Upper lobe of right lung (tissue), 1 donor: ENCODE measurements around the gene BTK. TPM values are rescaled to one million over a fixed set of nuclear protein-coding genes. Genes with fewer than 3 reads are reported as not detected.

Experiments
- ATAC-seq: fragments of 200-7000 bp; cut with Tn5 transposase; one replicate; pipeline ENCODE4 v1.9.1; 2020; ENCODE audit warnings: mild to moderate bottlenecking, moderate library complexity
- DNase-seq: peaks from one replicate; pipeline ENCODE4 v3.0.0-alpha.2; 2020
- H3K27ac ChIP-seq: fragments of 200-600 bp; one replicate; pipeline ENCODE4 v1.8.0; 2022
- H3K27me3 ChIP-seq: fragments of 200-600 bp; one replicate; pipeline ENCODE4 v1.8.0; 2022; ENCODE audit warnings: mild to moderate bottlenecking
- H3K36me3 ChIP-seq: fragments of 200-600 bp; one replicate; pipeline ENCODE4 v1.8.0; 2022
- H3K4me1 ChIP-seq: fragments of 200-600 bp; one replicate; pipeline ENCODE4 v1.8.0; 2022
- H3K4me3 ChIP-seq: fragments of 200-600 bp; one replicate; pipeline ENCODE4 v1.8.0; 2022; ENCODE audit warnings: mild to moderate bottlenecking
- H3K9me3 ChIP-seq: fragments of 200-600 bp; one replicate; pipeline ENCODE4 v1.8.0; 2022
- intact Hi-C: fragments of 100-400 bp; cut with DNase I; formaldehyde crosslinking; loops from one replicate; pipeline ENCODE4 v1.11.0; 2022
- total RNA-seq: library from RNA; stranded (reverse); fragmentation: NEBNext Ultra II Directional; extraction: Animal tissue kit (Norgen Biotek cat#: 25700); gene quantifications from one replicate; pipeline ENCODE4 v1.2.1, GENCODE V29; 2021
- TF ChIP-seq, protein P1 (sequence below): fragments of 200-600 bp; IDR thresholded peaks from one replicate; pipeline ENCODE4 v1.8.0; 2022; ENCODE audit warnings: antibody characterized with exemption
- donor health status: DM: no; HTN: yes; CAD: no; lungs with severe emphysema.

The BTK gene
- total RNA-seq, 1 donor from 2014 or later, result 34.1 TPM

DNA sequence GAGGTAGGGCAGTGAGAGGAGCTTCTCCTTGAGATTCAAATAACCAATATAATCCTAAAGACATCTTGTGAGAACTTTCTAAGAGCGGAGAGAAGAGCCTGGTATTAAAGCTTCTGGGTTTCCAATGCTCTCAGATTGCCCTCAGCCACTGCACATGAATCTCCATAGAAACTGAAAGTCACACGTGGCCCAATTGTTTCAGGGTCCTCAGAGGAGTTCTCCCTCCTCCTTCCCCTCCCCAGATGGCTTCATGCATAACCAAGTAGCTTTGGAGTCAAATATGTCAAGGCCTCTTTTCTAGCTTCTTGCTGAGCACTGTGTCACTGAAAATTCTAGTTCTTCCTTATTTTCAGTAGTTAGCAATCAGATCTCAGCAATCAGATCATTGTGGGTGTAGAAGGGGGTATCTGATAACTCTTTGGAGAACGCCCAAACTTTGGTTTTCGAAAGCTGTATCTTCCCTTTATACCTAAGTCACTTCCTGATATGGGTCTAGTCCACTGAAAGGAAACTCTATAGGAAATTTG is 2.2 kb downstream of the BTK start:
- Histone ChIP-seq H3K9me3 (no peaks in the 10 kb centered on the region), H3K27ac (no peak overlapping the region), H3K36me3 (no peaks in the 10 kb centered on the region), H3K4me1 (no peaks in the 10 kb centered on the region), H3K27me3 (no peaks in the 10 kb centered on the region), H3K4me3 (no peak overlapping the region)
- TF ChIP-seq, protein P1, sequence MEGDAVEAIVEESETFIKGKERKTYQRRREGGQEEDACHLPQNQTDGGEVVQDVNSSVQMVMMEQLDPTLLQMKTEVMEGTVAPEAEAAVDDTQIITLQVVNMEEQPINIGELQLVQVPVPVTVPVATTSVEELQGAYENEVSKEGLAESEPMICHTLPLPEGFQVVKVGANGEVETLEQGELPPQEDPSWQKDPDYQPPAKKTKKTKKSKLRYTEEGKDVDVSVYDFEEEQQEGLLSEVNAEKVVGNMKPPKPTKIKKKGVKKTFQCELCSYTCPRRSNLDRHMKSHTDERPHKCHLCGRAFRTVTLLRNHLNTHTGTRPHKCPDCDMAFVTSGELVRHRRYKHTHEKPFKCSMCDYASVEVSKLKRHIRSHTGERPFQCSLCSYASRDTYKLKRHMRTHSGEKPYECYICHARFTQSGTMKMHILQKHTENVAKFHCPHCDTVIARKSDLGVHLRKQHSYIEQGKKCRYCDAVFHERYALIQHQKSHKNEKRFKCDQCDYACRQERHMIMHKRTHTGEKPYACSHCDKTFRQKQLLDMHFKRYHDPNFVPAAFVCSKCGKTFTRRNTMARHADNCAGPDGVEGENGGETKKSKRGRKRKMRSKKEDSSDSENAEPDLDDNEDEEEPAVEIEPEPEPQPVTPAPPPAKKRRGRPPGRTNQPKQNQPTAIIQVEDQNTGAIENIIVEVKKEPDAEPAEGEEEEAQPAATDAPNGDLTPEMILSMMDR, result no peak
- ATAC-seq, result no peak
- no peak for DNase-seq
- intact Hi-C loops, result no loop called here

GRCh38 chrX:101377547-101377946 is 8.4 kb downstream of the BTK start:
- DNase-seq (no peak), ATAC-seq (peak; percentile 29)
- TF ChIP-seq, protein P1, result no peak
- H3K27ac ChIP-seq, result no peak overlapping the region
- H3K27me3 ChIP-seq, result no peaks in the 10 kb centered on the region
- intact Hi-C loops, result no loop called here
- no peaks in the 10 kb centered on the region for H3K4me1 ChIP-seq
- H3K4me3 ChIP-seq, result no peak overlapping the region
- no peaks in the 10 kb centered on the region for H3K9me3 ChIP-seq
- H3K36me3 ChIP-seq, result no peaks in the 10 kb centered on the region

GRCh38 chrX:101370888-101371504 is 15.0 kb downstream of the BTK start:
- ATAC-seq (no peak), DNase-seq (no peak)
- TF ChIP-seq, protein P1, result no peak
- Histone ChIP-seq H3K27me3 (no peaks in the 10 kb centered on the region), H3K4me1 (no peaks in the 10 kb centered on the region), H3K36me3 (no peaks in the 10 kb centered on the region), H3K9me3 (no peaks in the 10 kb centered on the region), H3K4me3 (no peak overlapping the region), H3K27ac (no peak overlapping the region)
- intact Hi-C loops, result no loop called here

DNA sequence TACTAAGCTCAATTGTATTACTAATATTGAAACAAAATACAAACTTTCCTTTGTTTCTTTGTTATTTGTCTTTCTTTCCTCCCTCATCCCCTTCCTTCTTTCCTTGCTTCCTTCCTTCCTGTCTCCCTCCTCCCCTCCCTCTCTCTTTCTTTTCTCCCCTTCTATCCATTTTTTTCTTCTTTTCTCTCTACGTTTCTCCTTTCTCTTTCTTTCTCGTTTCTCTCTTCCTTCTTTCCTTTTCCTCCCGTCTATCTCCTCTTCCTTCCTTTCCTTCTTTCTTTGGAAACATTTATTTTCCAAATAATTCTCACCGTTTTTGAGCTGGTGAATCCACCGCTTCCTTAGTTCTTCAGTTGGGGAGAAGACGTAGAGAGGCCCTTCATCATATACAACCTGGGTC is 16.3 kb downstream of the BTK start:
- H3K36me3 ChIP-seq, result no peaks in the 10 kb centered on the region
- no peak overlapping the region for H3K27ac ChIP-seq
- ATAC-seq, result no peak
- no peaks in the 10 kb centered on the region for H3K27me3 ChIP-seq
- DNase-seq, result no peak
- no peak overlapping the region for H3K4me3 ChIP-seq
- TF ChIP-seq, protein P1, result no peak
- intact Hi-C loops, result no loop called here
- H3K9me3 ChIP-seq, result no peaks in the 10 kb centered on the region
- no peaks in the 10 kb centered on the region for H3K4me1 ChIP-seq

DNA sequence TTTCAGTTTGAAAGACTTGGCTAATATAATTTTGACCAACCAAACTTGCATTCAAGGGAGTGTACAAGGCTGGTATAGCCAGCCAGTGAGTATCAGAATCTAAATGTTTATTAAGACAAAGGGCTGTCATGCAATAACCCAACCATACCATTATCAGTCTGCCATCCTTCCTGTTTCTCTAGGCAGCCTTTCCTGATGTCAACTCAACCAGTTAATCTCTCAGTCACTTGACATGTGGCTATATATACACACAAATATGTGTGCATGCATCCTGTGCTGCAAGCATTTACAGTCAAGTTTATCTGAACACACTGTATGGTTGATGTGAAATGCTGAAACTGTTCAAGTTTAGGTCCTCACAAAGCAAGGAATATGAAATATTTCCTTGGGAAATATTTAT is 17.2 kb downstream of the BTK start:
- Histone ChIP-seq H3K9me3 (no peaks in the 10 kb centered on the region), H3K27me3 (no peaks in the 10 kb centered on the region), H3K4me1 (no peaks in the 10 kb centered on the region), H3K27ac (no peak overlapping the region), H3K4me3 (no peak overlapping the region), H3K36me3 (no peaks in the 10 kb centered on the region)
- DNase-seq (no peak), ATAC-seq (no peak)
- TF ChIP-seq, protein P1, result no peak
- intact Hi-C loops, result no loop called here

- no peak overlapping the region for H3K27ac ChIP-seq
- H3K4me3 ChIP-seq, result no peak overlapping the region
- TF ChIP-seq, protein P1, result no peak
- no peaks in the 10 kb centered on the region for H3K27me3 ChIP-seq
- DNase-seq (no peak), ATAC-seq (no peak)
- H3K4me1 ChIP-seq, result no peaks in the 10 kb centered on the region
- H3K9me3 ChIP-seq, result no peaks in the 10 kb centered on the region
- H3K36me3 ChIP-seq, result no peaks in the 10 kb centered on the region
- intact Hi-C loops, result no loop called here
Measured at GRCh38 chrX:101365301-101365795, 20.6 kb downstream of the BTK start.
